ENCODE measurements around the gene SCRN2.

- TF ChIP-seq CTCF (conservative IDR thresholded peaks at IDR 0.05; ENCODE audit: low read depth, low read length) (no peak), EZH2 (IDR thresholded peaks at IDR 0.05; ENCODE audit: low read length, unreplicated experiment) (no peak), EZH2phosphoT487 (IDR thresholded peaks at IDR 0.05; ENCODE audit: borderline replicate concordance, low read length) (no peak)
These were observed 20.9 kb downstream of the SCRN2 start for GRCh38 chr17:47820033-47820789.

Measured in PC-3 (cell line).